NCI-H2081 (cell line): ENCODE data around the gene CFAP46.
"Not testable (repeated sequence)": the region's sequence is repeated elsewhere in the genome, so short reads cannot be mapped to it uniquely, and the experiment has no call there.

Experiments
- DNase-seq, 2 experiments: peaks; one replicate each; lab custom pipeline; 2025; lab: John Stamatoyannopoulos, UW

Gene CFAP46

DNA sequence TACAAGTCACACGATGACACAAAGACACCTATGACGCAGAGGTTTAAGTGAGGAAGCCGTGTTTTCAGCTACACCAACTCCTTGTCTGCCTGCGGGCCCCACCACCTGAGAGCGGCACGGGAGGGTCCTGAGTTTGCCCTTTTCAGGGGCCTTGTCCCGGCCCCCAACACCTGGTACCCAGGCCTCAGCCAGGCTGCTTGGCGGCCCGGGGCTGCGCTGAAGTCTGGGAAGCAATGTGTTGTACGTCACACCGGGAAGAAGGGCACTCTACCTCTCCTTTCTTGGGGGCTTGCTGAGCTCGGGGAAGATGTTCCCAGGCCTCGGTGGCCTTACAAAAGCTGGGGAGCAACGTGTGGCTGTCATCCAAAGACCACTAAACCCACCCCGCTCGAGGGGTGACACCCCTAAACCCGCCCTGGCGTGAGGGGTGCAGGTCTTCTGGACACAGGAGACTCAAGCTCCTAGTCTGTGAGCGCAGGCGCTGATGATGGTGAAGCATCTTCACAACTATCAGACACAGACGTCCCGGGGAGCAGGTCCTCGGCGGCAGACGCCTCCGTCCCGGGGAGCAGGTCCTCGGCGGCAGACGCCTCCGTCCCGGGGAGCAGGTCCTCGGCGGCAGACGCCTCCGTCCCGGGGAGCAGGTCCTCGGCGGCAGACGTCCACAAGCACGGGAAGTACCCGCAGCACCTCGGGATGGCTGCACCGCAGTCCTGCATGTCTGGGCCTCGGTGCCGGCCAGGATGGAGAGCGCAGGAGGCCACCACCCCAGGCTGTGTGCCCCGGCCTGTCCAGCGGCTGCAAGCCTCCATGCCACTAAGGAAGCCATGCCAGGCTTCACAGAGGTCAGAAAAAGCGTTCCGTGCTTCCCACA, 15.4 kb downstream of the CFAP46 start:
- no peak for DNase-seq

DNA sequence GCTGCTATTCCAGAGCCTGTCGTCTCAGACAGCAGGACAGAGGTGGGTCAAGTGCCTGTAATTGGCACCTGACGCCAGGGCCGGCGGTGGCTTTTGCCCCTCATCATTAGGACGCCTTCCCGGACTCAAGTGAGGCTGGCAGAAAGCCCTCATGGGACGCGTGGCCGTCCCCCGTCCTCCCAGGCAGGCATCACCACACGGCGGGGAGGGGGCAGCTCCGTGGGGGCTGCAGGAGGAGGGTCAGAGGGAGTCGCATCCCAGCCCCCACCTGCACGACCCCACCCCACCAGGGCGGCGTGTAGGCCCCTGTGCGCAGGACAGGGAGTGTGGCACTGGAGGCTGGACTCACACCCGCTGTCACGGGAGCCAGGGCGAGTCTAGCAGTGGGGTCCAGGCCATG, 16.3 kb downstream of the CFAP46 start:
- no peak for DNase-seq

DNA sequence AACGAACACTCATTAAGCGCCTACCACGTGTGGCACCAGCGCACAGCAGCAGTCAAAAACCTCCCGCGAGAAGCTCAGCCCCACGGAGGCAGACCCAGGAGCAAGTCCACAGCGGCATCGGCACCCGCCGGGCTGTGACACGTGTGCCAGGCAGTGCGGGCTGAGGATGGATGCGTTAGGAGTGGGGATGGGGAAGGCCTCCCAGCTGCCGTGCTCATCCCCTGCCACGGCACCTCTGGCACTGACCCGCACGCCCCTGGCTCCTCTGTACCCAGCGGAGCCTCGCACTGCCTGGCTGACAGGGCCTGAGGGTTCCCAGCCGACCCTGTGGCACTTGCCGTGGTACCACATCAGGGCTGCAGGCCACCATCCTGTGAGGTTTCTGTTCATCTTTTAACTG, 16.8 kb downstream of the CFAP46 start:
- DNase-seq, result no peak

DNA sequence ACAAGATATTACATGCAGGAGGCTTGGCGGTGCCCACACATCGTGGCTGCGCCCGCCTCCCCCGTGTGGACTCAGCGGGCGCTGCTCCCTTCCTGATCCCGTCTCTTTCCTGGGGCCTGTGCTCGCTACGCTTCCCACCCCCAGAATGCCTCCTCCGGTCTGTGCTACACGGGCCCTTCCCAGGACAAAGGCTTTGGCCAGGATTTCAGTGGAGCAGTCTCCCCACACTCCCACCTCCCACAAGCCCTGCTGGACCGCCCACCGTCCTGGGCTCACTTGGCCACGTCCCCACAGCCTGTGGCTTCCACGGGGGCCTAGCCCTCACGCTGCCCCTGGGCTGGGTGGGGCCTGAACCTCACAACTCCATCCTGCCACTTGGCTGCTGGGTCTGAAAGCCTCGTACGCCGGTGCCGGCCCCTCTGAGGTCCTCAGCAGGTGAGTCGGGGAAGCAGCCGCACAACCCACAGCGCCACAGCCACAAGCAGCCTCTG, 17.3 kb downstream of the CFAP46 start:
- no peak for DNase-seq

DNA sequence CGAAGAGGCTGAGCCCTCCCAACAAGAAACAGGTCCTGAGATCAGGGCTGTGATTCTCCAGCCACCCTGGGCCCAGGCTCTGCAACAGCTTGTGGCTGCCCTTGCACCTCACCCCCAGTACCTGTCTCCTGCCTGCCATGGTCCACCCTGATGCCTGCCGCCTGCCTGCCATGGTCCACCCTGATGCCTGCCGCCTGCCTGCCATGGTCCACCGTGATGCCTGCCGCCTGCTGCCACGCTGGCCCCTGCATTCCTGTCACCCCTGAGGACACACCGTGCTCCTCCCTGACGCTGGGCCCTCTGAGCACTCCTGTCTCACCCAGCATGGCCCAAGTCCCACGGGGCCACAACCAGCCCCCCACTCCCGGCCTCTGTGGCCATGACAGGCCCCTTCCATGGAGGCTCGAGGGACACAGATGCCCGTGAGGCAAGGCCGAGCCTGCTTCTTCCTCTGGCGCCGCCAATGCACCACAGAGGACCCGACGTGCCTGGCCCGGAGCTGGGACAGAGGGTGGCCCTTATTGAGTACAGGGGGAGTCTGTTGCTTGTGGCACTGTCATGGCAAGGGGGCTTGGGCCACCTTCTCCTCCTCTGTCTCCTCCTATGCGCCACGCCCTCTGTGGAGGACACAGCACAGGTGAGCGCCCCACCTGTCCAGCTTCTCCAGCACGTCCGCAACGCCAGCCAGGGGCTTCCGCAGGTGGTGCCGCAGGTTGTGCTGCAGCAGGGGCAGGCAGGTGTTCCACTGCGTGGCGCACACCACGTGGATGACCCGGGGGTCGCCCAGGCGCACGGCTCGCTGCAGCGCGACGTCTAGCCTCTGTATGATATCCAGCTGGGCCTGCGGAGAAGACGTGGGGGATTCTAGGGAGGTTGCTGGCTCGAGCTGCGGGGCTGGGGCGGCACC, 18.1 kb downstream of the CFAP46 start:
- no peak for DNase-seq

DNA sequence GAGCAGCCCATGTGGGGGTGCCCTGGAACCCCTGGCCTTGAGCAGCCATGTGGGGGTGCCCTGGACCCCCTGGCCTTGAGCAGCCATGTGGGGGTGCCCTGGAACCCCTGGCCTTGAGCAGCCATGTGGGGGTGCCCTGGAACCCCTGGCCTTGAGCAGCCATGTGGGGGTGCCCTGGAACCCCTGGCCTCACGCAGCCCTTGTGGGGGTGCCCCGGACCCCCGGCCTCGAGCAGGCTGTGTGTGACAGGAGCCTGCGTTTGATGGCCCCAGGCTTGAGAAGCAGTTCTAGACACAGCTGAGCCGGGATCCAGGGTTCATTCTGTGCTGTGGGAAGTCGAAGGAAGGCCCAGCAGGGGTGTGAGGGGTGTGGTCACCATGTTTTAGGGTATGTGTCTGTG, 19.0 kb downstream of the CFAP46 start:
- not testable (repeated sequence) for DNase-seq

DNA sequence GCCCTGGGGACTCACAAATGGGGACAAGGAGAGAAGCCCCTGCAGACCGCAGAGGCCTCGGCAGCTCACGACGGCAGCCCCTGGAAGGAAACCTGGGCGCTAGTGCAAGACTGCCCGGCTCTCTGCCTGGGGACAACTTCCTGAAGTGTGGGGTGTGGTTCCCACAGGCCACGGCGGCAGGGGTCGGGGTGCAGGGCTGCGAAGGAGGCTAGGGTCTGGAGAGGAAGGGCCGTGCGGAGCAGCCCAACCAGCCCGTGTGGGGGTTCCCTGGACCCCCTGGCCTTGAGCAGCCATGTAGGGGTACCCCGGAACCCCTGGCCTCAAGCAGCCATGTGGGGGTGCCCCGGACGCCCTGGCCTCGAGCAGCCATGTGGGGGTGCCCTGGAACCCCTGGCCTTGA, 19.5 kb downstream of the CFAP46 start:
- no peak for DNase-seq

DNA sequence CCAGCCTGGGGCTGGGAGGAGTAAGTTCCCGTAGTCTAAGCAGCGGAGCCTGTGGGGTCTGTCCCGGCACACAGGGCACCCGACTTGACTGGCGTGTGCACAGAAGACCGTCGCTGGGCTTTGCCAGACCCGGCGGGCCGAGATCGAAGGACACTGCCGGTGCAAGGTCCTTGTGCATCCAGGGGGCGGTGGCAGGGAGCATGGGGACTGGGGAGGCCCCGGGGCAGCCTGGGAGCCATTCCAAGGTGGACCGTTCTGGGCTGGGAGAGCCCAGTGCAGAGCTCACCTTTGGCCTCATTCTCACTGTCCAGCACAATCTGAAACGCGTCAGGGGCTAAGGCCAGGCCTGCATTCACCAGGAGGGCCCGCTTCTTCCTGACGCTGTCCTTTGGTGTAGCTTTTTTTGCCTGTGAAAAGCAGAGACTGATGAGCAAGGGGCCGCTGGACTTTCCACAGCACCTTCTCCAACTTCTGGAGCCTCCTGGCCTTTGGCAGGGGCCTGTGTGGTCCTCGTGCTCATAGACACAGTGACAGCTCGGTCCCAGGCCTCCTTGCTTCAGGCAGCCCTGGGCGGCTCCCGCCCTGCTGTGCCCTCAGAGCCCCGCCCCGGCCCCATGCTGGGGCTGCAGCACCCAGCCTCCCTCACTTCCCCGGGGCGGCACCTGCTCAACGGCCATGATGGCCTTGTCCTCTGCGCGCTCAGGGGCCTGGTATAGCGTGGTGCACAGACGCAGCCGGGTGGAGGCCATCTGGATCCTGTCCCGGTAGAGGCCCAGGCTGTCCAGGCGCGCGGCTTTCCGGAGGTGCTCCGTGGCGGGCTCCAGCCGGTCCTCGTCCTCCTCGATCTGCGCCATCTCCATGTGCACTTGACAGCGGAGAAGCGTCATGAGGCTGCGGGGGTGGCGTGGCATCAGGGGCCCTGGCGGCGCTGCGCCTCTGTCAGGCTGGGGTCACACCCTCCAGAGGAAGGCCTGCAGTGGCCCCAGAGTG, 20.3 kb downstream of the CFAP46 start:
- no peak for DNase-seq

DNA sequence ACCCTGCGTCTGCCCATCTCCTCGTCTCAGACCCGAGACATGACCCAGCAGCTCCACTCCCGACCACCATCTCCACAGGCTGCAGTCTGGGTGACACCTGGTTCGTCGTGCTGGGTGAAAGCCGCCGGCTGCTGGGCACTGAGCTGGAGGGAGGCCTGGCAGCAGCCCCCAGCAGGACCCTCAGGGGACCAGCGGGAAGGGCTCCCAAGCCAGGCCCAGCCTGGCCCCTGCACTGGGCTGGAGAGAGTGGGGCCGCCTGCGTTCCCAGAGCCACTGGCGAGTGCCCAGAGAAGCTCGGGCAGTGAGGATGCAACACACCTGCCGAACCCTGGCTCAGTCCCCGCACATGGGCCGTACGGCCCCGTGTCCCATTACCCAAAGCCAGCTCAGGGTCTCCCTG, 21.3 kb downstream of the CFAP46 start:
- no peak for DNase-seq

DNA sequence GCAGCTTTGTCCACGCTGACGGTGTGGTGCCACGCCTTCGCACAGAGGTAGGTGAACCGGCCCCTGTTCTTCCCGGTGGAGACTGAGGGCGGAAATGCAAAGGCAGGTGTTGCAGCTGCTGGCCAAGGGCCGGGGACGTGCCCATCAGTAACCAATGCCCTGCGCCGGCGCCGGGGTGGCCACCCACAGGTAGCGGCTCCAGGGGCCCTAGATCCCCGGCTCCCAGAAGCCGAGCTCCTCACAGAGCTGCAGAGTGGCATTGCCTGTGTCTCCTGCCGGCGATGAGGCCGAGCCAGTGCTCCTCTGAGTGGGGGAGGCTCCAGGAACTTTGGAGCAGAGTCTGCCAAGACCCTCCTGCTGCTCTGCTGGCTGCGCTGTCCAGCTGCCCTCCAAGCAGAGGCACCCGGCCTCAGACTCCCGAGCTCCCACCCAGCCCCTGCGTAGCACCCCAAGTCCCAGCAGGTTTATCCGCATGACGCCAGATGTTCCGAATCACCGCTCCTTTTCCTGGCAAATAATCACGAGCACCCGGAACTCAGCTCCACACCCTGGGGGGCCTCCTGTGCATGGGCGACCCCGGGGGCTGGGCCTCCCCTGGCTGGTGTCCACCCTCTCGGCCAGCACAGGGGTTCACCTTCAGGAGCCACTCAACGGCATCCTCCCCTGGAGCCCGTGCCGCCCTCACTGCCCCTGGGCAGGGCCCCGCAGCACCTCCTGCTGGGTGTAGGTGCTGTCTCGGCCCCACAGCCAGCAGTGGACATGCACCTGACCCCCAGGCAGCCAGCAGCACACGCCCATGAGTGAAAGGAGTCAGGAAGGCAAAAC, 22.1 kb downstream of the CFAP46 start:
- no peak for DNase-seq

DNA sequence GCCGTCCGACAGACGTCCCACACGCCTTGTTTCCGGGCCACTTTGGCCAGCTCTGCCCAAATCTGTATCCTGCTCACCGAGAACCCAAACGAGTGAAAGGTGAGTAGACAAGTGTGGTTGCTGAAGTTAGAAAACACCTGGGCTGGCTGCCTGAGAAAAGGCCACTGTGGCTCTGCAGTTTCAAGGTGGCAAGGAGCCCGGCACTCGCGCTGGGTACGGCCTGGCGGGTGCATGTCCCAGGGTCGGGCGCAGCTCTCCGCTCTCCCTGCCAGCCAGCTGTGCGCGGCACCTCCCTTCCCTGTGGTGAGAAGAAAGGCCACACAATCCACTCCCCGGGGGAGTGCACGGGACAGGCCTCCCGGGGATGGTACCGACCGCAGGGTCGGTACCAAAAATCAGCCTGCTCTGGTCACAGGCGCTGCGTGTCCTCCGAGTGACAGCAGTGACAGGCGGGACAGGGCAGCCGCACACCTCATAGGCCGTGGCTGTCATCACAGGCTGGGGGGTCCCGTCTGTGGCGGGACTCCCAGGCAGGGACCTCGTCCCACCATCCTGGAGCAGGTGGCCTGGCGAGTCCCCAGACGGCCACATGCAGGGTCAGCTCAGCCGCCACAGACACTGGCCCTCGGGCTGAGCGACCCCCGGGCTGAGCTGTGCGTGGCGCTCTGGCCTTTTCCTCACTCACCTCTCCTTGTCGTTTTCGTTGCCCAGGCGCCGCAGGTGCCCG, 22.8 kb downstream of the CFAP46 start:
- DNase-seq, result no peak

DNA sequence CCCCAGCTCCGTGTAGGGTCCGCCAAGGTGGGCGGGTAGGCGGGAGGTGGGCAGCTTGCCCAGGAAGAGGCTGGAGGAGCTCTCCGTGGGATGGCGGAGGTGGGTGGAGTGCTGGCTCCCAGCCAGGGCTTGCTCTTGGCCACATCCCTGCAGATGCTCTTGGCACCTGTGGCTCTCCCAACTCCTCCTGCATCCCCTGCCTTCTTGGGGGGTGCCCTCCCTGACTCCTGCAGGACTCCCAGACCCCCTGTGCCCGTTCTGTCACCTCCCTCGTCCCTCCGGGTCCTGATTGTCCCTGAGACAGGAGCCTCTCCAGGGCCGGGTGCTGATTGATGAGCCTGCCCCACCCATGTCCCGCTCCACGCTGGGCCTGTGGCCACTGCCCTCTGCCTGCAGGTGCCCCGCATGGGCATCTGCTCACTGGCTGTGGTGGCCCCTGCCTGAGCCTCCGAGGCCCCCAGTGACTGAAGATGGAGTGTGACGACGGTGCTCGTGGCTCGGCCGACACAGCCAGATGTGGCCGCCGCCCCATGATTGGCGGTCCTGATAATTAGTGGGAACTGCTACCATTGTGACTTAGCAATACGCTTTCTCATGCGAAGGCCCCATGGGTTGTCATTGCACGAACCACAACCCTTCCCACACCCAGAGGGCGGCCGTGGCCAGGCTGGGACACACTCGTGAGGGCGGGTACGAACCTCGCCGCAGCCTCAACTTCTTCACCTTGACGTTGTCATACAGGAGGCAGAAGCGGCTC, 23.6 kb downstream of the CFAP46 start:
- no peak for DNase-seq

DNA sequence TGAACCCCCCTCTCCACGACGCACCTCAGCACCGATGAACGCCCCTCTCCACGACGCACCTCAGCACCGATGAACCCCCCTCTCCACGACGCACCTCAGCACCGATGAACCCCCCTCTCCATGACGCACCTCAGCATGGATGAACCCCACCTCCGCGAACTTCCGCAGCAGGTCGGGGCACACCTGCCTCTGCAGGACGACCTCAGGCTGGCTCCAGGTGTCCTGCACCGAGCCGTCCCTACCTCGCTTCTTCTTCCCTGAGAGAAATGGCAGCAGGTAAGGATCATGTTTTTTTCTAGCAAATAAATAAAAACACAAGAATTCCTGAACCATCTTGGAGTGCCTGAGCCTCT, 24.1 kb downstream of the CFAP46 start:
- no peak for DNase-seq

DNA sequence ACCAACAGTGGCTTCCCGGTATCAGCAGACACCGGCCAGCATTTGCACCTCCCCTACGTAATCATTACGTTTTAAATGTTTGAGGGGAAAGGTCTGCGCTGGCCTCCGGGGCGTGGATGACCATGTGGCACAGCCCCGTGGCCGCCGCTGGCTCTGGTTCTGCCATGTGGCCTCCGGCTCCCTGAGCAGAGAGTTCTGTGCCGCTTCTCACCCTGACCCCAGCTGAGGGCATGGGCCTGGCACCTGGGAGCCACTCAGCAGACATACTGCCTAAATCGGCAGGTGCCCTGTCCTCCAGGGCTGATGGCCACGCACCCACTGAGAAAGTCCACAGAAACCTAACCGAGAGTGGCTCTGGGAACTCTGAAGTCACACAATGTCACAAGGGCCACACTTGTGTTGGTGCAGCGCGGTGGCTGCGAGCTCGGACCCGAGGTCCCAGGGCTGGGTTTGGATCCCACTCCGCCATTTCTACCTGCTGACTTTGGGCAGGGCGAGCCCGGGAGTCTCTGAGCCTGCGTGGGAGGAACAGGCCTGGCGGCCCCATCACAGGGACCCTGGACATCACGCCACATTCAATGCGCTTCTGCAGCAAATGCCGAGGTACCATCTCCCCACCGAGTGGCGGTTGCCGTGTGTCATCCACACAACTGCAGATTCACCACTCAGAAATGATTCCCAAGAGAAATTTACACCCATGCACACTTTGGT, 25.3 kb downstream of the CFAP46 start:
- DNase-seq, result no peak

DNA sequence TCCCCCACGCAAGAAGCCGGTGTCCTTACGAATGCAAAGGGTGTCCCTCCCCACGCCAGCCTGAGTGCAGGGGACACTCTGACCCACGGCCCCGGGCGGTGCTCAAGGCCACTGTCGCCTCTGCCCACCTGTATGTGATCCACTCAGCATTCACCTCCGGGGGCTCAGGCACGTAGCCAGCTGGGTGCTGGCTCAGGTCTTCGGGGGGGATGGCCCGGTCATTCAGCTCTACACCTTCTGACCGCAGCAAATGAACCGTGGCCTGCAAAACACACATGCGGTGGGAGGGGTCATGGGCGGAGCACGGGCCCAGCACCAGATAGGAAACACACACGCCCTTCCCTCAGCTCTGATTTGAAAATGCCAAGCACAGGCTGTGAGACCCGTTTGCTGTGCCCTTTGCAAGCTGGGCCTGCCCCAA, 25.9 kb downstream of the CFAP46 start:
- no peak for DNase-seq

DNA sequence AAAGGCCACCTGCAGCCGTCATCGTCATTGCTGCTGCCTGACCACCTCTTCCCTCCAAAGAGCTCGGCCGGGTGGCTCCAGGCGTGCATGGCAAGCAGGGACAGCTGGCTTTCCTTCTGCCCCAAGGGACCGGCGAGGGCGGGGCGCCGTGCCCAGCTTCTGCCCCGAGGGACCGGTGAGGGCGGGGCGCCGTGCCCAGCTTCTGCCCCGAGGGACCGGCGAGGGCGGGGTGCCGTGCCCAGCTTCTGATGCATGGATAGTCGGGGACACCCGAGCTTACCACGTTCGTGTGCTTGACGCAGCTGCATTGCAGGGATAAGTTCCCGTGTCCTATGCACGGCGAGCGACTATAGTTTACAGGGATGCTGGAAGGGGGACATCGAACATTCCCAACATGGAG, 27.0 kb downstream of the CFAP46 start:
- no peak for DNase-seq

DNA sequence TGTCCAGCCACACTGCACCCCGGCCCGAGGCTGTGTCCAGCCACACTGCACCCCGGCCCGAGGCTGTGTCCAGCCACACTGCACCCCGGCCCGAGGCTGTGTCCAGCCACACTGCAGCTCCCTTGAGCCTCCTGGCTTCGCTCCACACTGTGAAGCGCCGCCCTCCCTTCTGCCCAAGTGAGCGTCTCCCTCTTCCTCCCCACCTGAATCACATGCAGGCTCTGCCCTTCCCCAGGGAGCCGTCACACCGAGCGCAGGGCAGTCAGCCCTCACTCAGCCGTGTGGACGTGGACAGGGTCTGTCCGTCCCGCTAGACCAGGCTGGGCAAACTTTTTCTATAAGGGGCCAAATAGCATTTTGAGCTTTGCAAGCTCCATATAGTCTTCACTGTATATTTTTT, 27.6 kb downstream of the CFAP46 start:
- DNase-seq, result no peak

DNA sequence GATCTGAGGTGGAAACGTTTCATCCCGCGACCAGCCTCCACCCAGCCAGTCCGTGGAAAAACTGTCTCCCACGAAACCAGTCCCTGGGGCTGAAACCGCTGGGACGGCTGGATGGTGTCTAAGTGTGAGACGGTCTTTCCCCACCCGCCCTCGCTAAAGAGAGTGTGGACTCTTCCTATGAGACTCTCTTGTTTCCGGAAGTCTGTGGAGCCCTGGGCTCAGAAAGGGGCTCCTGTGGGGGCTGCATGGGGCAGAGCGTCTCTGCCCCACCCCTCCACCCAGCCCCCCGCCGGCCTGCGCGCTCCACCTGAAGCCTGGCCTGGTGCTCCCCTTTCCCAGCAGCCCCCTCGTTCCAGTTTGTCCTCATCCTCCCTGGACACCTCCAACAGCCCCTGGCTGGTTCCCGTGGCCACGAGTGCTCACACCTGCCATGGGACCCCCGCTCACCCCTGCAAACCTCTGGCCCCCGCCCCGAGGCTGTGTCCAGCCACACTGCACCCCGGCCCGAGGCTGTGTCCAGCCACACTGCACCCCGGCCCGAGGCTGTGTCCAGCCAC, 28.7 kb downstream of the CFAP46 start:
- DNase-seq, result no peak
